ENCODE data around the gene PDCL3.

GRCh38 chr2:100522430-100522829, 40.4 kb upstream of the PDCL3 start:
- TF ChIP-seq CTCF (IDR thresholded peaks at IDR 0.05) (no peak), POLR2A (IDR thresholded peaks at IDR 0.05) (no peak)
